Measurements from ENCODE around the gene MORN1.

The MORN1 gene

GRCh38 chr1:2432441-2432844, 41.1 kb upstream of the MORN1 start:
- H3K36me3 ChIP-seq = no peaks in the 10 kb centered on the region
- TF ChIP-seq CTCF (IDR thresholded peaks at IDR 0.05) = no peak
- H3K9me3 ChIP-seq = no peaks in the 10 kb centered on the region
- no peak overlapping the region for H3K27ac ChIP-seq
- peaks cover 36% of the 10 kb centered on the region for H3K27me3 ChIP-seq
- H3K4me3 ChIP-seq (ENCODE audit: low read depth in 1 of 2, low read length in 1 of 2) = no peak overlapping the region
- no peaks in the 10 kb centered on the region for H3K4me1 ChIP-seq (ENCODE audit: control insufficient read depth in 1 of 2, insufficient read depth in 1 of 2, low read depth in 1 of 2, low read length in 1 of 2)

GRCh38 chr1:2431518-2431917, 40.2 kb upstream of the MORN1 start:
- H3K27ac ChIP-seq = no peak overlapping the region
- H3K4me1 ChIP-seq (ENCODE audit: control insufficient read depth in 1 of 2, insufficient read depth in 1 of 2, low read depth in 1 of 2, low read length in 1 of 2) = no peaks in the 10 kb centered on the region
- TF ChIP-seq CTCF (IDR thresholded peaks at IDR 0.05) = no peak
- no peaks in the 10 kb centered on the region for H3K9me3 ChIP-seq
- no peak overlapping the region for H3K4me3 ChIP-seq (ENCODE audit: low read depth in 1 of 2, low read length in 1 of 2)
- H3K27me3 ChIP-seq = peaks cover 34% of the 10 kb centered on the region
- H3K36me3 ChIP-seq = no peaks in the 10 kb centered on the region

- peaks cover 33% of the 10 kb centered on the region for H3K27me3 ChIP-seq
- no peak overlapping the region for H3K4me3 ChIP-seq (ENCODE audit: low read depth in 1 of 2, low read length in 1 of 2)
- no peaks in the 10 kb centered on the region for H3K4me1 ChIP-seq (ENCODE audit: control insufficient read depth in 1 of 2, insufficient read depth in 1 of 2, low read depth in 1 of 2, low read length in 1 of 2)
- no peaks in the 10 kb centered on the region for H3K36me3 ChIP-seq
- no peaks in the 10 kb centered on the region for H3K9me3 ChIP-seq
- no peak overlapping the region for H3K27ac ChIP-seq
- TF ChIP-seq CTCF (IDR thresholded peaks at IDR 0.05) = no peak
These were observed 39.7 kb upstream of the MORN1 start for GRCh38 chr1:2431103-2431502.

- Histone ChIP-seq H3K9me3 (no peaks in the 10 kb centered on the region), H3K4me1 (ENCODE audit: control insufficient read depth in 1 of 2, insufficient read depth in 1 of 2, low read depth in 1 of 2, low read length in 1 of 2) (no peaks in the 10 kb centered on the region), H3K27me3 (peaks cover 32% of the 10 kb centered on the region), H3K27ac (no peak overlapping the region), H3K36me3 (no peaks in the 10 kb centered on the region), H3K4me3 (ENCODE audit: low read depth in 1 of 2, low read length in 1 of 2) (no peak overlapping the region)
- no peak for TF ChIP-seq CTCF (IDR thresholded peaks at IDR 0.05)
These were observed 39.2 kb upstream of the MORN1 start for GRCh38 chr1:2430592-2430973.

- Histone ChIP-seq H3K36me3 (no peaks in the 10 kb centered on the region), H3K4me1 (ENCODE audit: control insufficient read depth in 1 of 2, insufficient read depth in 1 of 2, low read depth in 1 of 2, low read length in 1 of 2) (no peaks in the 10 kb centered on the region), H3K4me3 (ENCODE audit: low read depth in 1 of 2, low read length in 1 of 2) (no peak overlapping the region)
These were observed 38.6 kb upstream of the MORN1 start for GRCh38 chr1:2429780-2430591.

More at GRCh38 chr1:2429780-2430591, 38.6 kb upstream of the MORN1 start:
- no peak for TF ChIP-seq CTCF (IDR thresholded peaks at IDR 0.05)
- Histone ChIP-seq H3K27me3 (peaks cover 26% of the 10 kb centered on the region), H3K9me3 (no peaks in the 10 kb centered on the region), H3K27ac (no peak overlapping the region)
